ENCODE results near the gene GOLGA6D.

Gene GOLGA6D

DNA sequence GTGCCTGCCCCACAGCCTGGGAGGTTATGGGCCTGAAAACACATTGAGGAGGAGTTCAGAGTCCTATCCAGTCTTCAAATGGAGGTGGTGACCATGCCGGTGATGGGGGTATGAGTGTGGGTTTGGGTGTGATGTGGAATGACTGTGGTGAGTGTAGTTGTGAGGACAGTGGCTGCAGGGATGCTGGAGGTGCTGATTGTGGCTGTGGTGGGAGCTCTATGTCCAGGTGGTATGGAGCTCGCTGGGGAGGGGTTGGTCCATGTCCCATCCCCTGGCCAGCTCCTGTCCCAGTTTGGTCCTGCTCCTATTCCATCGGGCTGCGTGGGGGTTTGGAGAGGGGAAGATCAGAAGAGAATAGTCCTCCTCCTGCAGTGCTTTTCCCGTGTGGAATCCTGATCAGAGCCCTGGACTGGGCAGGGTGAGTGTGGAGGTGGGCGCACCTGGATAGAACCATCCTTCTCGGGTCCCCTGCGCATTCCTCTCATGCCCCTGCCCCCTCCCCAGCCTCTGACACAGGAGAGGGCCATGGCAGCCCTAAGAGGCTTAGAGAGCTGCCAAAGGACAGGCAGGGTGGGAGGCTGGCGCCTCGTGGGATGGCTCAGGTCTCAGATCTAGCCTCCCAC, 47.5 kb upstream of the GOLGA6D start:
- H3K27ac ChIP-seq (replicated peaks), result no peak overlapping the region
- TF ChIP-seq SPI1 (IDR thresholded peaks at IDR 0.05; ENCODE audit: borderline replicate concordance, low read depth) (no peak), POLR2AphosphoS5 (IDR thresholded peaks at IDR 0.05; ENCODE audit: low read depth) (no peak), GABPA (IDR thresholded peaks at IDR 0.05; ENCODE audit: low read depth) (no peak)
- TF ChIP-seq, protein P1, sequence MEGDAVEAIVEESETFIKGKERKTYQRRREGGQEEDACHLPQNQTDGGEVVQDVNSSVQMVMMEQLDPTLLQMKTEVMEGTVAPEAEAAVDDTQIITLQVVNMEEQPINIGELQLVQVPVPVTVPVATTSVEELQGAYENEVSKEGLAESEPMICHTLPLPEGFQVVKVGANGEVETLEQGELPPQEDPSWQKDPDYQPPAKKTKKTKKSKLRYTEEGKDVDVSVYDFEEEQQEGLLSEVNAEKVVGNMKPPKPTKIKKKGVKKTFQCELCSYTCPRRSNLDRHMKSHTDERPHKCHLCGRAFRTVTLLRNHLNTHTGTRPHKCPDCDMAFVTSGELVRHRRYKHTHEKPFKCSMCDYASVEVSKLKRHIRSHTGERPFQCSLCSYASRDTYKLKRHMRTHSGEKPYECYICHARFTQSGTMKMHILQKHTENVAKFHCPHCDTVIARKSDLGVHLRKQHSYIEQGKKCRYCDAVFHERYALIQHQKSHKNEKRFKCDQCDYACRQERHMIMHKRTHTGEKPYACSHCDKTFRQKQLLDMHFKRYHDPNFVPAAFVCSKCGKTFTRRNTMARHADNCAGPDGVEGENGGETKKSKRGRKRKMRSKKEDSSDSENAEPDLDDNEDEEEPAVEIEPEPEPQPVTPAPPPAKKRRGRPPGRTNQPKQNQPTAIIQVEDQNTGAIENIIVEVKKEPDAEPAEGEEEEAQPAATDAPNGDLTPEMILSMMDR (IDR thresholded peaks at IDR 0.05; ENCODE audit: insufficient read depth, low read length), result no peak
- TF ChIP-seq, protein P2, sequence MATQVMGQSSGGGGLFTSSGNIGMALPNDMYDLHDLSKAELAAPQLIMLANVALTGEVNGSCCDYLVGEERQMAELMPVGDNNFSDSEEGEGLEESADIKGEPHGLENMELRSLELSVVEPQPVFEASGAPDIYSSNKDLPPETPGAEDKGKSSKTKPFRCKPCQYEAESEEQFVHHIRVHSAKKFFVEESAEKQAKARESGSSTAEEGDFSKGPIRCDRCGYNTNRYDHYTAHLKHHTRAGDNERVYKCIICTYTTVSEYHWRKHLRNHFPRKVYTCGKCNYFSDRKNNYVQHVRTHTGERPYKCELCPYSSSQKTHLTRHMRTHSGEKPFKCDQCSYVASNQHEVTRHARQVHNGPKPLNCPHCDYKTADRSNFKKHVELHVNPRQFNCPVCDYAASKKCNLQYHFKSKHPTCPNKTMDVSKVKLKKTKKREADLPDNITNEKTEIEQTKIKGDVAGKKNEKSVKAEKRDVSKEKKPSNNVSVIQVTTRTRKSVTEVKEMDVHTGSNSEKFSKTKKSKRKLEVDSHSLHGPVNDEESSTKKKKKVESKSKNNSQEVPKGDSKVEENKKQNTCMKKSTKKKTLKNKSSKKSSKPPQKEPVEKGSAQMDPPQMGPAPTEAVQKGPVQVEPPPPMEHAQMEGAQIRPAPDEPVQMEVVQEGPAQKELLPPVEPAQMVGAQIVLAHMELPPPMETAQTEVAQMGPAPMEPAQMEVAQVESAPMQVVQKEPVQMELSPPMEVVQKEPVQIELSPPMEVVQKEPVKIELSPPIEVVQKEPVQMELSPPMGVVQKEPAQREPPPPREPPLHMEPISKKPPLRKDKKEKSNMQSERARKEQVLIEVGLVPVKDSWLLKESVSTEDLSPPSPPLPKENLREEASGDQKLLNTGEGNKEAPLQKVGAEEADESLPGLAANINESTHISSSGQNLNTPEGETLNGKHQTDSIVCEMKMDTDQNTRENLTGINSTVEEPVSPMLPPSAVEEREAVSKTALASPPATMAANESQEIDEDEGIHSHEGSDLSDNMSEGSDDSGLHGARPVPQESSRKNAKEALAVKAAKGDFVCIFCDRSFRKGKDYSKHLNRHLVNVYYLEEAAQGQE (IDR thresholded peaks at IDR 0.05; ENCODE audit: insufficient replicate concordance, low read depth), result no peak
- H3K27me3 ChIP-seq (ENCODE audit: insufficient read depth, poor library complexity, severe bottlenecking), result no peaks in the 10 kb centered on the region

DNA sequence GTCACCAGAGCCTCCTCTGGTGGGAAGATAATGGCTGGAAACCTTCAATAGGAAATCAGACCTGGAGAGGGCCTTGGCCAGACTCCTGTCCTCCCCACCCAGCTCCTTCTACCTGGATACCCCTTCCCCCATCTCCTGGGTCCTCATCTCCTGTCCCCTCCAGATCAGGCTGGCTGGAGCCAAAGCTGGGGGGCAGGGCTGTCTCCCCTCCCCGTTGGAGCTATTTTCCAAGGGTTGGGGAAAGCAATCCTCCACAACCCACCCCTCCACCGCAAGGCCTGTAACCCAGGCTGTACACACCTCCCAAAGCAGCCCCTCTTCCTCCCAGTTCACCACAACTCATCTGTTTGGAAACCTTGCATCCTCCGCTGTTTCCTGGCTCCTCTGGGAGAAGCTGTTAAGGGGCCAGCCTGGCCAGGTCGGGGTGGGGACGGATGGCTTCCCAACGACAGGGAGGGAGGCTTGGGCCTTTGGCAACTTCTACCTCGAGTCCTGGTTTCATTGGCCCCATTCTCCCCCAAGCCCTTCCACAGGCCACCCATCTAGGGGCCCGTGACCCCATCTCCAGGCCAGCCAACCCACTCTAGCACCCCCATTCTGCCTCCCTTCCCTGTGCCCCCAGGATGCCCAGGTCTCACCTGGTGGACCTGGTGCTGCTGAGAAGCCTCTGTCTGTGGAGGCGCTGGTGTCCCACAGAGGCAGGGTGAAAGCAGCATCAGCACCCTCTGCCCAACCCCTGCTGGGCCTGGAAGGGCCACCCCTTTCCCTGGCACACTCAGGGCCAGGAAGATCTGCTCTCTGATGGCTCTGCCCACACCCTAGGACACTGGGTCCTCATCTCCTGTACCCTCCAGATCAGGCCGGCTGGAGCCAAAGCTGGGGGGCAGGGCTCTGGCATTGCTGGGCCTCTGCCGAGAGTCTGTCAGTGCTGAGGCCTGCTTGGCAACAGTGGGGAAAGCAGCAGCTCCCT, 46.6 kb upstream of the GOLGA6D start:
- no peak for DNase-seq (ENCODE audit: low read depth in 1 of 2, low spot score in 1 of 2)

More for the DNA sequence above, 47.5 kb upstream of the GOLGA6D start:
- no peak overlapping the region for H3K4me3 ChIP-seq (replicated peaks; ENCODE audit: insufficient read depth, low read length)
- no peak for DNase-seq (ENCODE audit: low read depth in 1 of 2, low spot score in 1 of 2)

More for the DNA sequence above, 46.6 kb upstream of the GOLGA6D start:
- Histone ChIP-seq H3K27me3 (ENCODE audit: insufficient read depth, poor library complexity, severe bottlenecking) (no peaks in the 10 kb centered on the region), H3K4me3 (replicated peaks; ENCODE audit: insufficient read depth, low read length) (no peak overlapping the region), H3K27ac (replicated peaks) (no peak overlapping the region)
- TF ChIP-seq, protein P1 (IDR thresholded peaks at IDR 0.05; ENCODE audit: insufficient read depth, low read length), result no peak
- TF ChIP-seq, protein P2 (IDR thresholded peaks at IDR 0.05; ENCODE audit: insufficient replicate concordance, low read depth), result no peak
- TF ChIP-seq GABPA (IDR thresholded peaks at IDR 0.05; ENCODE audit: low read depth), result no peak
- TF ChIP-seq POLR2AphosphoS5 (IDR thresholded peaks at IDR 0.05; ENCODE audit: low read depth), result no peak
- TF ChIP-seq SPI1 (IDR thresholded peaks at IDR 0.05; ENCODE audit: borderline replicate concordance, low read depth), result no peak
